NCI-H1417 treated with DMSO at 0.1 percent for 48 hours (cell line): ENCODE data around the gene SNRNP25.
A peak's percentile ranks its signal among the peaks of the same experiment; 100 is the strongest.

Experiments
- DNase-seq: peaks from one replicate; lab custom pipeline; 2025; lab: John Stamatoyannopoulos, UW

The SNRNP25 gene

GRCh38 chr16:63998-64913, 10.6 kb downstream of the SNRNP25 start:
- no peak for DNase-seq

DNA sequence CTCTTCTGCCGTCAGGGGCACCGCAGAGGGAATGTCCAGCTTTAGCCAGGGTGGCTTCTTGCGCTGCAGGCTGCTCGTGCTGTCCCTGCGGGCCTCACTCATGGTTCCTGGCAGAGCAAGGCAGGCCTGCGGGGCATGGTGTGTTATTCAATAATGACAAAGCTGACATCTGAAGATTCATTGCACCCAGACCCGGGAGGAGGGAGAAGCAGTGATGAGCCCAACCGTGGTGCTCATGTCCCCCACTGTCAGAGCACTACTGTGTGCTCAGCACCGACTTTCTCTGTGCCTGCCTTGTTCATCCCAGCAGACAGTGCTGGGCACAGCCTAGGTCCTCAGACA, 11.3 kb downstream of the SNRNP25 start:
- DNase-seq, result no peak

DNA sequence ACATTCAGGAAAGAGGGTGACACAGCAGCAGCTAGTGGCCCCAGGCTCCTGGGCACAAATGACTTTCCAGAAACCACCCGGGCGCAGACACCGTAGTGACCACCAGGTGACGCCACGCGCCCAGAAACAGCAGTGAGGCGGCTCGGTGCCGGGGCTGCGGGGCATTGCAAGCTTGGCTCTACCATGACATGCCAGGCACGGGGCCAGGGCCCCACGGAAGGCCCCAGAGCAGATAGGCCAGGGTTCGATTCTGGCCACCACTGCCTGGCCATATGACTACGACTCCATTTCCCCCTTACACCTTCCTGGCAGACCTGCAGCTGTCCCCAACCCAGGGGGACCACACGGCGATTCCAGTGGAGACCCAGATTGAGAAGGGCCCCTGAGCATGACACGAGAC, 12.1 kb downstream of the SNRNP25 start:
- peak; percentile 20 for DNase-seq

DNA sequence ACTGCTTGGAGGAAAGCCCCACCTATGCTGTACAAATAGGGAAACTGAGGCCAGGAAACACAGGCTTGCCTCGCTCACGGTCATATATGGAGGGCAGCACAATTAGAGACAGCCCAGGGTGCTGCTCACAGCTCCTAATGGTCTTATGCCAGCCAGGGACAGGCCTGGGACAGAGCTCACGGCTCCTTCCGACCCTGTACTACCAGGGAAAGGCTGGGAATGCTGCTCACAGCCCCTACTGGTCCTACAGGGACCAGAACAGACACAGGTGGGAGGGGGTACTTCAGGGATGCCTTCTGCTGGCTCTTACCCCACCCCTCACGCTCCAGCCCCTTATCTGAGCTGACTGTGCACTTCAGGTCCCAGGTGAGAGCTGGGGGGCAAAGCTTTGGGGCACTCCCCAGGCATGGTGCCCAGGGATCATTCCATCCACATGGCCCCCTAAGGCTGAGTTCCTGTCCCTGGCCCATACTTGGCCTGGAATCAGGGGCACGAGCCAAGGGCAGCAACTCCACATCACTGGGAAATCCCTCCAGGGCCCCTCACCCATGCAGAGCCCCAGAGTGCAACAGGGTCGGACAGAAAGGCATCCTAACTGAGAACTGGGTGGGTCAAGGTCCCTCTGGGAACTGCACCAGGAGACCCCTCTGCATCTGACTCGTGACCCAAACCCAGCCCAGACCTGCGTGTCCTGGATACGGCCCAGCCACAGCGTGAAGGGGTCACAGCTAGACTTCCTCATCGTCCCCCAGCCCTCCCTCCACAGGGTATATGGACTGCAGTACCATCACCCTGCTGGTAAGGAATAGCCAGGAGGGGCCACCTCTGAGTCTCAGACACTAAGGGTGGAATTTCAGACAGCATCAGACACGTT, 12.9 kb downstream of the SNRNP25 start:
- no peak for DNase-seq

DNA sequence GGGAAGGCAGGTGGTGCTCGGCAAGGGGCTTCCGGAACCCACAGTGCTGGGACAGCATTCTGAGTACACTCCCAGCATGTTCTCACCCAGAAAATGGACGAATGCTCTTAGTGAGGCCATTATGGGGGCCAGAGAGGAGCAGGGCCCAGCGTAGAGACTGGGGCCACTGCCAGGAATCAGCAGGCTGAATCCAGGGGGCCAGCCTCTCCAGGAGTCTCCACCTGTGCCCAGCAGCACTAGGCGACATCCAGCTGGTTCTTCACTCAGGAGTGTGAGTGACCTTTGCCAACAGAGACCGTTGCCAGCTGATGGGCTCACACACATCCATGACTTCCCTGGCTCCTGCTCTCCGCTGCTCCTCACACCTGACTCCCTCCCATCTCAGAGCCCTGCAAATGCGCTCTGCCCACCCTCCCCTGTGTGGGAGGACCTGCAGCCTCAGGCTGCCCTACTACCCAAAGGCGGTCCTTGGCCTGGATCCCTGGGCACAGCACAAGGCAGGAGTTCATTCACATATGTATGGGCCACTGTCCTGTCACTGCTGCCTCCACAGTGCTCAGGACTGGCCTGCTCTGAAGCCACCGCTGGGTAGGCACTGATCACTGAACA, 13.7 kb downstream of the SNRNP25 start:
- no peak for DNase-seq

DNA sequence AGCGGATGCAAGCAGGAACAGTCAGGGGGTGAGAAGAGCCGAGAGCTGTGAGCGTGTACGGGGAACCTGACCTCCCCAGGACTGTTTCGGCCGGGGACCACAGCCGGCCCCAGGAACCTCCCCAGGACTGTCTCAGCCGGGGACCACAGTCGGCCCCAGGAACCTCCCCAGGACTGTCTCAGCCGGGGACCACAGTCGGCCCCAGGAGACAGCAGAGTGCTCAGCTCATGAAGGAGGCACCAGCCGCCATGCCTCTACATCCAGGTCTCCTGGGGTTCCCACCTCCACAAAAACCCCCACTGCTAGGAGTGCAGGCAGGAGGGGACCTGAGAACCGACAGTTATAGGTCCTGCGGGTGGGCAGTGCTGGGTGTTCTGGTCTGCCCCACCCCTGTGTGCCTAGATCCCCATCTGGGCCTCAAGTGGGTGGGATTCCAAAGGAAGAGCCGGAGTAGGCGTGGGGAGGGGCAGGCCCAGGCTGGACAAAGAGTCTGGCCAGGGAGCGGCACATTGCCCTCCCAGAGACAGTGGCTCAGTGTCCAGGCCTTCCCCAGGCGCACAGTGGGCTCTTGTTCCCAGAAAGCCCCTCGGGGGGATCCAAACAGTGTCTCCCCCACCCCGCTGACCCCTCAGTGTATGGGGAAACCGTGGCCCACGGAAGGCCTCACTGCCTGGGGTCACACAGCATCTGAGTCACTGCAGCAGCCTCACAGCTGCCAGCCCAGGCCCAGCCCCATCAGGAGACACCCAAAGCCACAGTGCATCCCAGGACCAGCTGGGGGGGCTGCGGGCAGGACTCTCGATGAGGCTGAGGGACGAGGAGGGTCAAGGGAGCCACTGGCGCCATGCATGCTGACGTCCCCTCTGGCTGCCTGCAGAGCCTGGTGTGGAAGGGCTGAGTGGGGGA, 14.5 kb downstream of the SNRNP25 start:
- no peak for DNase-seq

DNA sequence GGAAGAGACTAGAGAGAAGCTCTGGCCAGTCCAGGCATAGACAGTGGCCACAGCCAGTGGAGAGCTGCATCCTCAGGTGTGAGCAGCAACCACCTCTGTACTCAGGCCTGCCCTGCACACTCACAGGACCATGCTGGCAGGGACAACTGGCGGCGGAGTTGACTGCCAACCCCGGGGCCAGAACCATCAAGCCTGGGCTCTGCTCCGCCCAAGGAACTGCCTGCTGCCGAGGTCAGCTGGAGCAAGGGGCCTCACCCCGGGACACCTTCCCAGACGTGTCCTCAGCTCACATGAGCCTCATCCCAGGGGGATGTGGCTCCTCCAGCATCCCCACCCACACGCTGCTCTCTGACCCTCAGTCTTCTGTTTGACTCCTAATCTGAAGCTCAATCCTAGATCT, 15.6 kb downstream of the SNRNP25 start:
- no peak for DNase-seq

DNA sequence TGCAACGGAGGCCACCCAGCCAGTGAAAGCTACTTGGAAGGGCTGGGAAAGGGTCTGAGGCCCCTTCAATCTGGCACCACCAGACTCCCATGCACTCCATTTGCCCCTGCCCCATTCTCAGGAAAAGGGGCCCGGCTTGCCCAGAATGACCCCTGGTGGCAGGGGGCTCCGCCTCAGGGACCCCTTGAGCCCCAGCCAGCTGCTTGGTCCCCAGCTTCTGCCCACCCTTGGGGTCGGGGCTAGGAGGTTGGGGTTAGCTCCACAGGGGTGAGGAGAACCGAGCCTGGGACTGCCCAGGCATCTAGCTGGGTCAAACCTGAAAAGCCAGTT, 17.5 kb downstream of the SNRNP25 start:
- DNase-seq, result no peak

DNA sequence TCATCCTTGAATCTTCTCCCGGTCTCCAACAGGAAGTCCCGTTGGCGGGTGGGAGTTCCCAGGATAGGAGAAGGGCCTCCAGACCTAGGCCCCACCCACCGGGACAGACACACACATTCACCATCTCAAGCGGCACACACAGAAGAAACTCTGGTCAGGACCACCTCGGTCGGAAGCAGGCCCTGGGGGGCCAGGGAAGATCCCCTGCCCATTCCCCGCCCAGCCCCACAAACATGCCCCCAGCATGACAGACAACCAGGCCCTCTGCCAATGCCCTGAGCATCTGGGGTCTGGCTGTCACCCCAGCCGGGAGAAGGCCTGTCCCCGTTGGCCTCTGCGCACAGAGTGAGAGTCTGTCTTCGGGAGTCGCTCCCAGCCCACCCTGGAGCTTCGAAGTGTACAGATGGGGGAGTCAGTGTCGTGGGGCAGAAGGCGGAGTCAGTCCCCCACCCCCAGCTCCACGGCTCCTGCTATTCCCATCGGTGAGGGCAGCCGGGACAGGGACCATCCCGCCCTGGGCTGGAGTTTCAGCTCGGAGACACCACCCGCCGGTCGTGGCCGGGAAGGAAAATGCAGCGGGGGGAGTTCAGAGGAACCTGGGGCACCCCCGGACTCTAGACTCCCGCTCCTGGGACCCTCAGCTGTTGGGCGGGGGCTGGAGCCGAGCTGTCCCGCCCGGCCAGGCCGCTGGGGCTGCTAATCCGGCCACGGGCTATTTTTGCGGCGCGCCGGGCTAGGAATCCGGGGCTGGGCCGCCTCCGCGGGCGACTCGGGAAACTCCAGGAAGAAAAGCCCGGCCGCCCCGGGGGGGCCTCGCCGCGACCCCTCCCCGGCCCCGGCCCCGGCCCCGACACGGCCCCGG, 18.1 kb downstream of the SNRNP25 start:
- DNase-seq, result no peak

- DNase-seq, result no peak
Observed at GRCh38 chr16:72561-73548, 19.2 kb downstream of the SNRNP25 start, which contains the start of gene RHBDF1. TSS of gene RHBDF1 (minus strand) at chr16:72631. CDS start at chr16:65015, 7,616 bp downstream.

DNA sequence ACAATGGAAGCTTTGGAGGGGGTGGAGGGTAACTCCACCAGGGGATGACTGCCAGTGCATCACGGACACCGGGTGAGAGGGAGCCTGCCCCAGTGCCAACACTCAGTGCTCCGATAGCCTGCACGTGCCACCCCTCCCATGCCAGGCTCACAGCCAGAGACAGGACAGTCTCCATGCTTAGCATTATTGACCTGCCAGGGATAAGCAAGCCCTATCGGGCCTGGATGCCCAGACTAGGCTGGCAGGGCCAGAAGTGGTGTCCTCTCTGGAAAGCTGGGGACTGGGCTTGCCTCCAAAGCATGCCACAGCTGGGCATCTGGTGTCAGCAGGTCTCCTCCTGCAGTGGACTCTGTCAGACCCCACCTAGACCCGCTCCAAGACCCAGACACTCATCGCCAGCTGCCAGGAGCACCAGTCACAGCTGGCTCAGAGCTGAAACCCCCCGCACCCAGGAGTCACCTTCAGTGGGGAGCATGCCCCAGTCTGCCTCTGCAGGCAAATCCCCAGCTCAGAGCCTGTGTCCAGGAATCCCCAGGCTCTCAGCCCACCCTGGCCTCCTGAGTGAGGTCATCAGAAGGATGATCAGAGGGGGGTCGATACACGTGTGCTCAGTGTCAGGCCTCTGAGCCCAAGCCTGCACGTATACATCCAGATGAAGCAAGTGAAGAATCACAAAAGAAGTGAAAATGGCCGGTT, 20.6 kb downstream of the SNRNP25 start:
- no peak for DNase-seq

GRCh38 chr16:74747-75334, 21.2 kb downstream of the SNRNP25 start:
- no peak for DNase-seq

GRCh38 chr16:75580-76501, 22.2 kb downstream of the SNRNP25 start:
- no peak for DNase-seq

DNA sequence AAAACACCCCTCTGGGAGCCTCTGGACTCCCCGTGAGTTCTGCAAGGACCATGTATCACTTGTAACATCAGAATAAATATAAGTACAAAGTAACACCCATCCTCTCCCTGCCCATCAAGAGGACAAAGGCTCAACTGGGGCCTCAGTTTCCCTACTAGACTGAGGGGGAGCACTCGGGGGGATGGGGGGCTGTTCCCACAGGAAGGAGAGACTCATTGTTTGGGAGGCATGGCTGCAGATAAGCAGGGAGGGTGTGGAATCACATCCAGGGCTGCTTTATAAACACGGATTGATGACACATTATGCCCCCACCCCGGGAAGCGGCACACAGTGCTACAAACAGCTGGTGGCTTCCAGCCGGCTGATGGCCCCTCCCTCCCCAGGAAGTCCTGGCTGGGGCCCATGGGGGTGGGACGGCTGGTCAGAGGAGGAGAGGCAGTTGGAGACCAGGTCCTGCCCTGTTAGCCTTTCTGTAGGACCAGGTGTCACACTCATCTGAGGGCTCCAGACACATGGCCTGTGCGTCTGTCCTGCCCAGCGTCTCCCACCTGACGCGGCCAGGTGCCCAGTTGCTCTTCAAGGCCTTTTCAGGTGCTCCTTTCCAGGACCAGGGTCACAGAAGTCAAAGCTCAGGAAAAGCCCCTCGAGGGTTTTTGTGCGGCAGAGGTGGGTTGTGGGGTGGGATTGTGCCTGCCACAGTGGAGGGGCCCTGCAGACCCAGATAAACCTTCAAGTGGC, 23.1 kb downstream of the SNRNP25 start:
- no peak for DNase-seq

DNA sequence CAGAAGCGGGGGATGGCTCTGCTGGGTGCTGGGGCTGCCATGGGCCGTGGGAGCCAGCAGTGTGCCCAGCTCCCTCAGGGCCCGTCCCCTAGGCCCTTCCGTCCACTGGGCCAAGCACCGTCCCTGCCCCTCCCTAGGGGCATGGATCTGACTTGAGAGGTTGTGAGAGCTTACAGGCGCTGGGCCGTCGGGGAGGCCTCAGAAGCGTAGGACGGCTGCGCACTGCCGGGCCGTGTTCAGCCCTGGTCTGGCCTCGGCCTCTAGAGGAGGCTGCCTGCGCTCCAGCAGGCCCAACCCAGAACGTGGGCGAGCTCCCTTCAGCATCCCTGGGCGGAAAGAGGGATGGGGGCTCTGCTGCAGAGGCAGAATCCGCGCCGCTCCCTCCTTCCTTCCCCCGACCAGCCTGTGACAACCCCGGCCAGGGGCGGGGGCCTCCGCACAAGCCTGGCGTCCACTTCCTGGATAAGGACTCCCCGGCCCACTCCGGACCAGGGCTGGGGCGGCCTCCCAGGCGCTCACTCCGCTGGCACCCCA, 23.7 kb downstream of the SNRNP25 start:
- no peak for DNase-seq

- no peak for DNase-seq
Observed at GRCh38 chr16:77807-78443, 24.3 kb downstream of the SNRNP25 start, which contains the start of gene MPG. TSS of gene MPG (plus strand) at chr16:78225. CDS start at chr16:78310, 85 bp downstream.
